Measurements from ENCODE around the gene PDE9A.
"Not testable (repeated sequence)": the region's sequence is repeated elsewhere in the genome, so short reads cannot be mapped to it uniquely, and the experiment has no call there.

Gene PDE9A

GRCh38 chr21:42624095-42624790 is 29.2 kb upstream of the PDE9A start:
- no peak for DNase-seq (ENCODE audit: low read depth in 3 of 3, low spot score in 1 of 3)

GRCh38 chr21:42624936-42625335 is 28.5 kb upstream of the PDE9A start:
- DNase-seq (ENCODE audit: low read depth in 3 of 3, low spot score in 1 of 3), result no peak

GRCh38 chr21:42626171-42626570 is 27.2 kb upstream of the PDE9A start:
- DNase-seq (ENCODE audit: low read depth in 3 of 3, low spot score in 1 of 3), result no peak

GRCh38 chr21:42627527-42628289 is 25.7 kb upstream of the PDE9A start:
- DNase-seq (ENCODE audit: low read depth in 3 of 3, low spot score in 1 of 3), result no peak

GRCh38 chr21:42628466-42629061 is 24.9 kb upstream of the PDE9A start:
- not testable (repeated sequence) for DNase-seq (ENCODE audit: low read depth in 3 of 3, low spot score in 1 of 3)

- DNase-seq (ENCODE audit: low read depth in 3 of 3, low spot score in 1 of 3), result no peak
These were observed 23.4 kb upstream of the PDE9A start for GRCh38 chr21:42629933-42630589.

GRCh38 chr21:42630626-42631025 is 22.8 kb upstream of the PDE9A start:
- DNase-seq (ENCODE audit: low read depth in 3 of 3, low spot score in 1 of 3), result no peak

GRCh38 chr21:42631142-42631541 is 22.3 kb upstream of the PDE9A start:
- no peak for DNase-seq (ENCODE audit: low read depth in 3 of 3, low spot score in 1 of 3)

GRCh38 chr21:42632336-42632751 is 21.1 kb upstream of the PDE9A start:
- no peak for DNase-seq (ENCODE audit: low read depth in 3 of 3, low spot score in 1 of 3)

GRCh38 chr21:42632771-42633690 is 20.4 kb upstream of the PDE9A start:
- DNase-seq (ENCODE audit: low read depth in 3 of 3, low spot score in 1 of 3), result no peak

GRCh38 chr21:42633858-42634257 is 19.6 kb upstream of the PDE9A start:
- DNase-seq (ENCODE audit: low read depth in 3 of 3, low spot score in 1 of 3), result no peak

- DNase-seq (ENCODE audit: low read depth in 3 of 3, low spot score in 1 of 3), result no peak
These were observed 17.4 kb upstream of the PDE9A start for GRCh38 chr21:42635848-42636519.

GRCh38 chr21:42636520-42637266 is 16.7 kb upstream of the PDE9A start:
- DNase-seq (ENCODE audit: low read depth in 3 of 3, low spot score in 1 of 3), result no peak

GRCh38 chr21:42637267-42638041 is 16.0 kb upstream of the PDE9A start:
- no peak for DNase-seq (ENCODE audit: low read depth in 3 of 3, low spot score in 1 of 3)

GRCh38 chr21:42638266-42638863 is 15.1 kb upstream of the PDE9A start:
- DNase-seq (ENCODE audit: low read depth in 3 of 3, low spot score in 1 of 3), result no peak

GRCh38 chr21:42639646-42640152 is 13.7 kb upstream of the PDE9A start:
- no peak for DNase-seq (ENCODE audit: low read depth in 3 of 3, low spot score in 1 of 3)

- no peak for DNase-seq (ENCODE audit: low read depth in 3 of 3, low spot score in 1 of 3)
These were observed 12.9 kb upstream of the PDE9A start for GRCh38 chr21:42640486-42640885.
